HEK293 (cell line): ENCODE data around the gene THSD4.

Experiments used
- GLIS1 ChIP-seq: fragments of 450-650 bp; formaldehyde crosslinking; IDR thresholded peaks from 2 replicates; pipeline ENCODE4 v1.5.1; 2016; ENCODE audit warnings: missing biosample characterization, missing genetic modification characterization
- ZBTB8A ChIP-seq: fragments of 450-650 bp; formaldehyde crosslinking; IDR thresholded peaks from 2 replicates; pipeline ENCODE4 v1.5.1; 2016; ENCODE audit warnings: missing biosample characterization, missing genetic modification characterization
- ZNF10 ChIP-seq: fragments of 450-650 bp; formaldehyde crosslinking; IDR thresholded peaks from 2 replicates; pipeline ENCODE4 v1.5.1; 2017; ENCODE audit warnings: missing biosample characterization, missing genetic modification characterization
- ZNF266 ChIP-seq: fragments of 450-650 bp; formaldehyde crosslinking; IDR thresholded peaks from 2 replicates; pipeline ENCODE4 v1.5.1; 2016; ENCODE audit warnings: missing biosample characterization, missing genetic modification characterization, low read depth
- ZNF302 ChIP-seq: fragments of 450-650 bp; formaldehyde crosslinking; IDR thresholded peaks from 2 replicates; pipeline ENCODE4 v1.5.1; 2016; ENCODE audit warnings: missing biosample characterization, missing genetic modification characterization, low read depth
- ZNF335 ChIP-seq: fragments of 450-650 bp; formaldehyde crosslinking; conservative IDR thresholded peaks from 2 replicates; pipeline ENCODE4 v1.5.1; 2016; ENCODE audit warnings: missing biosample characterization, missing genetic modification characterization
- ZNF350 ChIP-seq: fragments of 450-650 bp; formaldehyde crosslinking; IDR thresholded peaks from 2 replicates; pipeline ENCODE4 v1.5.0; 2017; ENCODE audit warnings: missing biosample characterization, mild to moderate bottlenecking, missing genetic modification characterization
- ZNF549 ChIP-seq: fragments of 450-650 bp; IDR thresholded peaks from 2 replicates; pipeline ENCODE4 v1.5.1; 2018; ENCODE audit warnings: missing biosample characterization, missing genetic modification characterization, mild to moderate bottlenecking, inconsistent platforms, moderate library complexity
- ZNF626 ChIP-seq: fragments of 450-650 bp; sonication (Bioruptor Pico); formaldehyde crosslinking; IDR thresholded peaks from 2 replicates; pipeline ENCODE4 v1.5.1; 2018; ENCODE audit warnings: missing biosample characterization, missing genetic modification characterization, inconsistent platforms
- TF ChIP-seq, protein P1 (sequence below): fragments of 450-650 bp; formaldehyde crosslinking; IDR thresholded peaks from 2 replicates; pipeline ENCODE4 v1.5.1; 2016; ENCODE audit warnings: missing biosample characterization, missing genetic modification characterization
- TF ChIP-seq, protein P2 (sequence below): fragments of 450-650 bp; formaldehyde crosslinking; IDR thresholded peaks from 2 replicates; pipeline ENCODE4 v1.5.1; 2016; ENCODE audit warnings: missing biosample characterization, missing genetic modification characterization

DNA sequence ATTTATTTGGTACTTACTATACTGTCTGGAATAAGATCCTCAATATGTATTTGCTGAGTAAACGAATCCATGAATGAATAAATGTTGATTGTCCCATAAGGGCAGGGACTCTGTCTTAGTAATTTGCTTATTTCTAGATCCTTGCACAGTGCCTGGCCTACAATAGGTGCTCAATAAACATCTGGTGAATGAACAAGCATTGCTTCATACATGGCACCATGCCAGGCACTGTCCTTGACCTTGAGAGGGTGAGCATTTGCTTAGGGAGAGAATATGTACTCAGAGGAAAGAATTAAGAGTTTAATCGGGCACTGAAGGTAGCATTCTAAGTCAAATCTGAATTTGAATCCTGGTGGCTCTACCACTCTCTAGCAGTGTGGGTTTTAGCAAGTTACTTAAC is 282.1 kb downstream of the THSD4 start:
- TF ChIP-seq ZNF302 (tag by site-specific recombination) (no peak), ZNF335 (tag by site-specific recombination) (no peak), ZNF266 (tag by site-specific recombination) (no peak), ZNF350 (no peak), GLIS1 (tag by site-specific recombination) (no peak), ZBTB8A (tag by site-specific recombination) (no peak), ZNF10 (tag by site-specific recombination) (no peak), ZNF626 (tag by site-specific recombination) (no peak), ZNF549 (no peak)
- TF ChIP-seq, protein P1, sequence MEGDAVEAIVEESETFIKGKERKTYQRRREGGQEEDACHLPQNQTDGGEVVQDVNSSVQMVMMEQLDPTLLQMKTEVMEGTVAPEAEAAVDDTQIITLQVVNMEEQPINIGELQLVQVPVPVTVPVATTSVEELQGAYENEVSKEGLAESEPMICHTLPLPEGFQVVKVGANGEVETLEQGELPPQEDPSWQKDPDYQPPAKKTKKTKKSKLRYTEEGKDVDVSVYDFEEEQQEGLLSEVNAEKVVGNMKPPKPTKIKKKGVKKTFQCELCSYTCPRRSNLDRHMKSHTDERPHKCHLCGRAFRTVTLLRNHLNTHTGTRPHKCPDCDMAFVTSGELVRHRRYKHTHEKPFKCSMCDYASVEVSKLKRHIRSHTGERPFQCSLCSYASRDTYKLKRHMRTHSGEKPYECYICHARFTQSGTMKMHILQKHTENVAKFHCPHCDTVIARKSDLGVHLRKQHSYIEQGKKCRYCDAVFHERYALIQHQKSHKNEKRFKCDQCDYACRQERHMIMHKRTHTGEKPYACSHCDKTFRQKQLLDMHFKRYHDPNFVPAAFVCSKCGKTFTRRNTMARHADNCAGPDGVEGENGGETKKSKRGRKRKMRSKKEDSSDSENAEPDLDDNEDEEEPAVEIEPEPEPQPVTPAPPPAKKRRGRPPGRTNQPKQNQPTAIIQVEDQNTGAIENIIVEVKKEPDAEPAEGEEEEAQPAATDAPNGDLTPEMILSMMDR = no peak
- TF ChIP-seq, protein P2, sequence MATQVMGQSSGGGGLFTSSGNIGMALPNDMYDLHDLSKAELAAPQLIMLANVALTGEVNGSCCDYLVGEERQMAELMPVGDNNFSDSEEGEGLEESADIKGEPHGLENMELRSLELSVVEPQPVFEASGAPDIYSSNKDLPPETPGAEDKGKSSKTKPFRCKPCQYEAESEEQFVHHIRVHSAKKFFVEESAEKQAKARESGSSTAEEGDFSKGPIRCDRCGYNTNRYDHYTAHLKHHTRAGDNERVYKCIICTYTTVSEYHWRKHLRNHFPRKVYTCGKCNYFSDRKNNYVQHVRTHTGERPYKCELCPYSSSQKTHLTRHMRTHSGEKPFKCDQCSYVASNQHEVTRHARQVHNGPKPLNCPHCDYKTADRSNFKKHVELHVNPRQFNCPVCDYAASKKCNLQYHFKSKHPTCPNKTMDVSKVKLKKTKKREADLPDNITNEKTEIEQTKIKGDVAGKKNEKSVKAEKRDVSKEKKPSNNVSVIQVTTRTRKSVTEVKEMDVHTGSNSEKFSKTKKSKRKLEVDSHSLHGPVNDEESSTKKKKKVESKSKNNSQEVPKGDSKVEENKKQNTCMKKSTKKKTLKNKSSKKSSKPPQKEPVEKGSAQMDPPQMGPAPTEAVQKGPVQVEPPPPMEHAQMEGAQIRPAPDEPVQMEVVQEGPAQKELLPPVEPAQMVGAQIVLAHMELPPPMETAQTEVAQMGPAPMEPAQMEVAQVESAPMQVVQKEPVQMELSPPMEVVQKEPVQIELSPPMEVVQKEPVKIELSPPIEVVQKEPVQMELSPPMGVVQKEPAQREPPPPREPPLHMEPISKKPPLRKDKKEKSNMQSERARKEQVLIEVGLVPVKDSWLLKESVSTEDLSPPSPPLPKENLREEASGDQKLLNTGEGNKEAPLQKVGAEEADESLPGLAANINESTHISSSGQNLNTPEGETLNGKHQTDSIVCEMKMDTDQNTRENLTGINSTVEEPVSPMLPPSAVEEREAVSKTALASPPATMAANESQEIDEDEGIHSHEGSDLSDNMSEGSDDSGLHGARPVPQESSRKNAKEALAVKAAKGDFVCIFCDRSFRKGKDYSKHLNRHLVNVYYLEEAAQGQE (tag by site-specific recombination) = no peak
